GM23338 (cell line): ENCODE measurements around the gene GRM2.

Experiments
- CREB1 ChIP-seq: fragments of 250-450 bp; sonication (Bioruptor Pico); IDR thresholded peaks from 2 replicates; pipeline ENCODE4 v1.5.0; 2020; ENCODE audit warnings: low read depth, mild to moderate bottlenecking, moderate library complexity
- CTCF ChIP-seq, 2 experiments: fragments of 200-600 bp in 1 of 2; sonication (generic) in 1 of 2; conservative IDR thresholded peaks; 2 replicates each; pipeline versions ENCODE4 v1.5.1 to v1.6.1; 2016 to 2017; ENCODE audit warnings: antibody characterized with exemption in 2 of 2, low read depth in 2 of 2, mild to moderate bottlenecking in 2 of 2, moderate library complexity in 1 of 2
- EZH2 ChIP-seq: fragments of 200-600 bp; sonication (generic); IDR thresholded peaks from one replicate; pipeline ENCODE4 v1.8.0; 2017; ENCODE audit warnings: antibody characterized with exemption, mild to moderate bottlenecking, low read depth; ENCODE audit not compliant: unreplicated experiment
- EZH2phosphoT487 ChIP-seq: fragments of 200-600 bp; sonication (generic); IDR thresholded peaks from one replicate; pipeline ENCODE4 v1.8.1; 2018; ENCODE audit warnings: antibody characterized with exemption; ENCODE audit not compliant: unreplicated experiment
- JUNB ChIP-seq: IDR thresholded peaks from one replicate; pipeline ENCODE4 v1.6.1; 2016; ENCODE audit warnings: antibody characterized with exemption; ENCODE audit not compliant: unreplicated experiment
- POLR2AphosphoS5 ChIP-seq: IDR thresholded peaks from 2 replicates; pipeline ENCODE4 v1.6.1; 2016; ENCODE audit warnings: antibody characterized with exemption, low read depth
- REST ChIP-seq: IDR thresholded peaks from one replicate; pipeline ENCODE4 v1.6.1; 2018; ENCODE audit warnings: antibody characterized with exemption; ENCODE audit not compliant: unreplicated experiment
- TF ChIP-seq, protein P1 (sequence below): IDR thresholded peaks from 2 replicates; pipeline ENCODE4 v1.6.1; 2016; ENCODE audit warnings: antibody characterized with exemption

DNA sequence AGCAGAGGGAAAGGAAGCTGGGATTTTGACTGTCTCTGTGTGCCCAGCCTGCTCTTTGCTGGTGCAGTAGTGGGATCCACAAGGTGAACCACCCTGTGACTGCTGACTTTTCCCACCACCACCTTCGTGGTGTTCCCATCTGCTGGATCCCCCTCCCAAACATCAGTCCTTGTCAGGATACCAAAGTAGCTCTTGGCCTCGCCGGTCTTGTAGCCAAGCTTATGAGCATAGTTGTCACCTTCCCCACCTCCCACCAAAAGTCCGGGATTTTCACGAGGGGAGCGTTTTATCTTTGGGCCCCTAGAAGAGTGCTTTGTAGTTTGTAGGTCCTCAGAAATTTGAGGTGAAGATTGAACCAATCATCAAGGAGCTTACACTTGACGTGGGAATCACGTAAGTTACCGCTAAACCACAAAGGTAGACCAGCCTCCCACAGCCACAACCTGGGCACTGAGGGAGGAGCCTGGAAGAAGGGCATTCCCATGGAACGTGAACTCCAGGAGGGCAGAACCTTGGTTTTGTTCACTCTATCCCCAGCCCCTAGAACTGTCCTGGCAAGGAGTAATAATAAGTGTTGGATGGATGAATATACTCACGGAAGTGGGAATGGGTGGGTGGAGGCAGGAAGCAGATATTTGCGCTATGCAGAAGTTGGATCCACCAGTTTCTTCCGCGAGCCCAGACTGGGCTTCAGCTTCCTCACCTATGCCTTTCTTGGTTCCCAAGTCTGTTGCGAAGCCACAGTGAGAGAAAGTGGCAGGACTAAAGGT, 36.6 kb upstream of the GRM2 start:
- TF ChIP-seq EZH2phosphoT487 (no peak), EZH2 (no peak), CTCF (conservative IDR thresholded peaks at IDR 0.05; ENCODE audit: low read depth in 2 of 2) (no peak), CREB1 (CRISPR knock-in tag) (no peak), REST (no peak), POLR2AphosphoS5 (no peak), JUNB (no peak)
- TF ChIP-seq, protein P1, sequence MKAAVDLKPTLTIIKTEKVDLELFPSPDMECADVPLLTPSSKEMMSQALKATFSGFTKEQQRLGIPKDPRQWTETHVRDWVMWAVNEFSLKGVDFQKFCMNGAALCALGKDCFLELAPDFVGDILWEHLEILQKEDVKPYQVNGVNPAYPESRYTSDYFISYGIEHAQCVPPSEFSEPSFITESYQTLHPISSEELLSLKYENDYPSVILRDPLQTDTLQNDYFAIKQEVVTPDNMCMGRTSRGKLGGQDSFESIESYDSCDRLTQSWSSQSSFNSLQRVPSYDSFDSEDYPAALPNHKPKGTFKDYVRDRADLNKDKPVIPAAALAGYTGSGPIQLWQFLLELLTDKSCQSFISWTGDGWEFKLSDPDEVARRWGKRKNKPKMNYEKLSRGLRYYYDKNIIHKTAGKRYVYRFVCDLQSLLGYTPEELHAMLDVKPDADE, result no peak
